H1 (cell line): ENCODE data around the gene ACBD6. TPM values are rescaled to one million over a fixed set of nuclear protein-coding genes. Genes with fewer than 3 reads are reported as not detected.

Experiments used
- CTCF ChIA-PET: fragments of 300-600 bp; sonication (Branson Sonifier 250); formaldehyde crosslinking; loops from one replicate; lab custom pipeline; 2021; ENCODE audit not compliant: partially characterized antibody; lab: Charles Lee
- POLR2A ChIA-PET: fragments of 300-600 bp; sonication (Branson Sonifier 250); formaldehyde crosslinking; loops from one replicate; lab custom pipeline; 2021; ENCODE audit warnings: inconsistent platforms; ENCODE audit not compliant: partially characterized antibody; lab: Charles Lee
- DNase-seq, 2 experiments: peaks; one replicate each; pipeline versions ENCODE4 v3.0.0 to v3.0.0-alpha.2; 2010 to 2022; ENCODE audit warnings: low spot score in 2 of 2, low read depth in 1 of 2, mixed read lengths in 1 of 2
- FAIRE-seq: peaks from 2 replicates; lab custom pipeline; 2011; peaks lifted over from hg19 to GRCh38; lab: Jason Lieb, UNC
- H2AFZ ChIP-seq: 2 replicates; pipeline ENCODE4 v1.8.1; 2012; ENCODE audit warnings: low read length, inconsistent platforms
- H2AK5ac ChIP-seq: 2 replicates; pipeline ENCODE4 v1.6.1; 2013; ENCODE audit warnings: low read depth, low read length
- H2BK120ac ChIP-seq: replicated peaks from 2 replicates; pipeline ENCODE3; 2013; ENCODE audit warnings: low read depth, low read length, inconsistent platforms
- H2BK12ac ChIP-seq: 2 replicates; pipeline ENCODE4 v1.6.1; 2013; ENCODE audit warnings: low read depth, low read length
- H2BK15ac ChIP-seq: 2 replicates; pipeline ENCODE4 v1.6.1; 2013; ENCODE audit warnings: low read length
- H2BK20ac ChIP-seq: 2 replicates; pipeline ENCODE4 v1.6.1; 2013; ENCODE audit warnings: low read length
- H2BK5ac ChIP-seq: 2 replicates; pipeline ENCODE4 v1.6.1; 2013; ENCODE audit warnings: low read depth, low read length
- H3K14ac ChIP-seq: 2 replicates; pipeline ENCODE4 v1.6.1; 2013; ENCODE audit warnings: inconsistent platforms; ENCODE audit not compliant: insufficient read length
- H3K18ac ChIP-seq: 2 replicates; pipeline ENCODE4 v1.6.1; 2013; ENCODE audit warnings: low read length; ENCODE audit errors: extremely low read depth
- H3K23ac ChIP-seq: 2 replicates; pipeline ENCODE4 v1.6.1; 2013; ENCODE audit warnings: inconsistent platforms; ENCODE audit not compliant: insufficient read length
- H3K23me2 ChIP-seq: 2 replicates; pipeline ENCODE4 v1.6.1; 2013; ENCODE audit warnings: low read depth, low read length
- H3K27ac ChIP-seq: 2 replicates; pipeline ENCODE4 v1.6.1; 2011; ENCODE audit warnings: low read depth, low read length, inconsistent platforms
- H3K27me3 ChIP-seq, 4 experiments: replicated peaks in 1 of 4; 1 replicate in 1 of 4; 2 replicates in 3 of 4; pipeline versions ENCODE4 v1.6.1 to v1.8.1; 2011 to 2013; ENCODE audit warnings: low read length in 3 of 4, mild to moderate bottlenecking in 3 of 4, inconsistent platforms in 2 of 4, mixed read lengths in 2 of 4, moderate library complexity in 1 of 4; ENCODE audit not compliant: control insufficient read depth in 3 of 4, insufficient read depth in 3 of 4; ENCODE audit errors: extremely low read depth in 1 of 4
- H3K36me3 ChIP-seq, 4 experiments: 2 replicates each; pipeline versions ENCODE4 v1.6.1 to v1.8.1; 2011 to 2013; ENCODE audit warnings: mild to moderate bottlenecking in 4 of 4, low read length in 3 of 4, moderate library complexity in 2 of 4, control low read depth in 1 of 4, inconsistent platforms in 1 of 4; ENCODE audit not compliant: insufficient read depth in 4 of 4, control insufficient read depth in 2 of 4
- H3K4ac ChIP-seq: replicated peaks from 2 replicates; pipeline ENCODE3; 2013; ENCODE audit warnings: low read length, low read depth, mixed read lengths, inconsistent platforms; ENCODE audit not compliant: insufficient read length
- H3K4me1 ChIP-seq, 4 experiments: replicated peaks in 1 of 4; 1 replicate in 1 of 4; 2 replicates in 3 of 4; pipeline versions ENCODE4 v1.6.1 to v1.8.1; 2011 to 2013; ENCODE audit warnings: low read length in 3 of 4, inconsistent platforms in 2 of 4, mixed read lengths in 1 of 4; ENCODE audit not compliant: insufficient read depth in 4 of 4, control insufficient read depth in 3 of 4
- H3K4me2 ChIP-seq, 2 experiments: 2 replicates each; pipeline versions ENCODE4 v1.6.1 to v1.8.1; 2011 to 2013; ENCODE audit warnings: low read depth in 2 of 2, low read length in 2 of 2, control low read depth in 1 of 2, inconsistent platforms in 1 of 2, mild to moderate bottlenecking in 1 of 2; ENCODE audit not compliant: insufficient read depth in 1 of 2
- H3K4me3 ChIP-seq, 4 experiments: fragments of 200-600, 300-600 bp in 1 of 4; sonication (generic), shearing (Covaris generic), sonication (Bioruptor Twin) in 1 of 4; 2 replicates each; pipeline versions ENCODE4 v1.5.1 to v1.8.1; 2011 to 2016; ENCODE audit warnings: low read length in 4 of 4, low read depth in 3 of 4, control low read depth in 2 of 4, inconsistent platforms in 2 of 4, mild to moderate bottlenecking in 2 of 4, mixed read lengths in 1 of 4, moderate library complexity in 1 of 4; ENCODE audit not compliant: insufficient read depth in 2 of 4; ENCODE audit errors: extremely low read depth in 1 of 4
- H3K56ac ChIP-seq: replicated peaks from 2 replicates; pipeline ENCODE3; 2013; ENCODE audit warnings: low read depth, mild to moderate bottlenecking, mixed read lengths, low read length, inconsistent platforms; ENCODE audit not compliant: insufficient read length
- H3K79me1 ChIP-seq: 2 replicates; pipeline ENCODE4 v1.6.1; 2013; ENCODE audit warnings: low read depth, low read length, control low read depth
- H3K79me2 ChIP-seq, 2 experiments: 2 replicates each; pipeline versions ENCODE4 v1.6.1 to v1.8.1; 2012 to 2013; ENCODE audit warnings: low read length in 2 of 2, mild to moderate bottlenecking in 2 of 2, inconsistent platforms in 1 of 2; ENCODE audit not compliant: insufficient read depth in 2 of 2, control insufficient read depth in 1 of 2
- H3K9ac ChIP-seq, 4 experiments: replicated peaks in 1 of 4; 1 replicate in 1 of 4; 2 replicates in 3 of 4; pipeline versions ENCODE4 v1.6.1 to v1.8.1; 2011 to 2013; ENCODE audit warnings: low read depth in 3 of 4, low read length in 3 of 4, control low read depth in 2 of 4, mild to moderate bottlenecking in 2 of 4, moderate library complexity in 2 of 4, inconsistent platforms in 1 of 4; ENCODE audit errors: extremely low read depth in 1 of 4
- H3K9me3 ChIP-seq, 2 experiments: 2 replicates each; pipeline versions ENCODE4 v1.6.1 to v1.8.1; 2012 to 2013; ENCODE audit warnings: mild to moderate bottlenecking in 2 of 2, moderate library complexity in 2 of 2, control low read depth in 1 of 2, inconsistent platforms in 1 of 2, low read depth in 1 of 2, low read length in 1 of 2, mixed read lengths in 1 of 2; ENCODE audit not compliant: insufficient read depth in 2 of 2
- H4K20me1 ChIP-seq, 2 experiments: replicated peaks in 1 of 2; 2 replicates each; pipeline versions ENCODE3 to v1.8.1; 2011 to 2013; ENCODE audit warnings: inconsistent platforms in 2 of 2, low read length in 2 of 2, mild to moderate bottlenecking in 1 of 2; ENCODE audit not compliant: insufficient read depth in 2 of 2, control insufficient read depth in 1 of 2
- H4K5ac ChIP-seq: 2 replicates; pipeline ENCODE4 v1.6.1; 2013; ENCODE audit warnings: low read length, low read depth, mixed read lengths, inconsistent platforms; ENCODE audit not compliant: insufficient read length
- H4K8ac ChIP-seq: 2 replicates; pipeline ENCODE4 v1.8.0; 2013; ENCODE audit warnings: mild to moderate bottlenecking, moderate library complexity, low read length, inconsistent platforms; ENCODE audit not compliant: insufficient read depth; ENCODE audit errors: extremely low read depth
- H4K91ac ChIP-seq: replicated peaks from 2 replicates; pipeline ENCODE3; 2013; ENCODE audit warnings: low read length, mixed read lengths, inconsistent platforms; ENCODE audit not compliant: insufficient read length
- ASH2L ChIP-seq: fragments of 200-600, 300-600 bp; sonication (generic); IDR thresholded peaks from one replicate; pipeline ENCODE4 v1.7.1; 2017; ENCODE audit warnings: low read length
- KDM4A ChIP-seq: IDR thresholded peaks from one replicate; pipeline ENCODE4 v1.7.1; 2012; ENCODE audit warnings: low read depth, mild to moderate bottlenecking, moderate library complexity, low read length, inconsistent platforms; ENCODE audit not compliant: severe bottlenecking
- WGBS, 2 experiments: shearing (Covaris generic) in 1 of 2; methylation state at CpG; one replicate each; pipeline versions ENCODE4 v1.1.6 to v1.1.7; 2013 to 2015; ENCODE audit warnings: low lambda C conversion rate in 2 of 2, mixed read lengths in 2 of 2, inconsistent platforms in 1 of 2, low coverage in 1 of 2, missing lambda C conversion rate in 1 of 2; ENCODE audit not compliant: insufficient replicate concordance in 2 of 2, insufficient coverage in 1 of 2, insufficient read length in 1 of 2; ENCODE audit errors: extremely low coverage in 1 of 2, missing lambda C conversion rate in 1 of 2; 5-methylcytosine and 5-hydroxymethylcytosine counted together
- polyA plus RNA-seq, 7 experiments: library from polyadenylated mRNA; depleted of rRNA in 3 of 7; stranded (reverse) in 5 of 7; unstranded in 2 of 7; fragments of >200 nt in 5 of 7; fragments of 200-250 nt in 2 of 7; gene quantifications; 1 replicate in 5 of 7; 2 replicates in 1 of 7; 4 replicates in 1 of 7; pipeline versions ENCODE4 v1.2.1 to v1.2.3, GENCODE V29; 2011 to 2013; ENCODE audit warnings: missing spikeins in 2 of 7, mixed read lengths in 2 of 7
- total RNA-seq: library from RNA; stranded (reverse); fragmentation: NEBNext Ultra II Directional; extraction: Animal tissue kit (Norgen Biotek cat#: 25700); gene quantifications from 2 replicates; pipeline ENCODE4 v1.2.1, GENCODE V29; 2021

Gene ACBD6
- total and polyA plus RNA-seq, 2 of the 8 experiments (the other 6 are each of a cell fraction or from before 2014, with no cell fraction given) = 52.0 to 67.7 TPM

- peaks cover 0 to 2% of the 10 kb centered on the region in 2 experiments for H4K20me1 ChIP-seq
- no peak overlapping the region for H3K56ac ChIP-seq
- DNase-seq (no peak), FAIRE-seq (no peak)
- ChIA-PET CTCF (interaction anchor here (1.0 to 17.1 kb wide), 20 partner anchors 9 to 404 kb away, joined by 3 to 244 read pairs (median 8); no protein-coding TSS in a partner anchor), POLR2A (interaction anchor here (1.2 to 3.4 kb wide), 6 partner anchors 9 to 17 kb away, joined by 3 to 12 read pairs (median 6); partner anchors contain the start of gene LHX4)
- H2BK120ac ChIP-seq = no peak overlapping the region
- 97% methylated on average over 7 of the region's 7 CpGs; no CpG with 5 or more reads in 1 of the 2 experiments for WGBS, 2 experiments
- no peaks in the 10 kb centered on the region for H3K79me1 ChIP-seq
- H4K91ac ChIP-seq = peak overlapping the region; percentile 11
- peak overlapping the region; percentile 85; the same call in 1 of the 2 replicates for H2BK12ac ChIP-seq
- H3K14ac ChIP-seq = no peak overlapping the region
- no peak overlapping the region for H3K9ac ChIP-seq
- peaks cover 2% of the 10 kb centered on the region; the same call in 1 of the 2 replicates for H3K23me2 ChIP-seq
- no peak overlapping the region for H3K4me2 ChIP-seq
- H3K79me2 ChIP-seq = no peaks in the 10 kb centered on the region
- no peaks in the 10 kb centered on the region for H3K9me3 ChIP-seq
- 0 out of 2 replicates have a peak overlapping the region, but pooled peaks have one; percentile 45 for H2AK5ac ChIP-seq
- H4K5ac ChIP-seq = no peak overlapping the region
- no peak overlapping the region for H3K27ac ChIP-seq
- H3K36me3 ChIP-seq = no peaks in the 10 kb centered on the region
- H3K4me3 ChIP-seq = no peak overlapping the region
- H3K27me3 ChIP-seq = no peaks in the 10 kb centered on the region; a peak in 1 of 7 replicates
- peaks cover 4 to 23% (median 20%) of the 10 kb centered on the region in 4 experiments; a peak in 6 of 7 replicates for H3K4me1 ChIP-seq
- no peak overlapping the region for H3K18ac ChIP-seq
- peak overlapping the region; percentile 78; the same call in 1 of the 2 replicates for H2BK20ac ChIP-seq
- peak overlapping the region; percentile 10 for H3K4ac ChIP-seq
- no peak overlapping the region for H2AFZ ChIP-seq
- H3K23ac ChIP-seq = no peak overlapping the region
- peak overlapping the region; percentile 30; the same call in 1 of the 2 replicates for H2BK5ac ChIP-seq
- 0 out of 2 replicates have a peak overlapping the region, but pooled peaks have one; percentile 76 for H2BK15ac ChIP-seq
- H4K8ac ChIP-seq = no peak overlapping the region
- TF ChIP-seq ASH2L (no peak), KDM4A (no peak)
Observed at GRCh38 chr1:180248176-180248575, 254.2 kb downstream of the ACBD6 start.
